Esophagus squamous epithelium (tissue), 4 donors: ENCODE results near the gene TMEM168.

Experiments
- POLR2A ChIP-seq, 4 donors: fragments of 450-650 bp; IDR thresholded peaks; one replicate each; pipeline ENCODE4 v1.6.1; 2017; ENCODE audit warnings: antibody characterized with exemption in 4 of 4, mild to moderate bottlenecking in 4 of 4, moderate library complexity in 3 of 4
- TF ChIP-seq, protein P1 (sequence below), 6 experiments: fragments of 450-650 bp in 4 of 6; fragments of 200-600 bp in 2 of 6; sonication (generic) in 2 of 6; IDR thresholded peaks; one replicate each; pipeline ENCODE4 v1.5.1; 2016 to 2019; ENCODE audit warnings: antibody characterized with exemption in 6 of 6, mild to moderate bottlenecking in 4 of 6, moderate library complexity in 4 of 6

DNA sequence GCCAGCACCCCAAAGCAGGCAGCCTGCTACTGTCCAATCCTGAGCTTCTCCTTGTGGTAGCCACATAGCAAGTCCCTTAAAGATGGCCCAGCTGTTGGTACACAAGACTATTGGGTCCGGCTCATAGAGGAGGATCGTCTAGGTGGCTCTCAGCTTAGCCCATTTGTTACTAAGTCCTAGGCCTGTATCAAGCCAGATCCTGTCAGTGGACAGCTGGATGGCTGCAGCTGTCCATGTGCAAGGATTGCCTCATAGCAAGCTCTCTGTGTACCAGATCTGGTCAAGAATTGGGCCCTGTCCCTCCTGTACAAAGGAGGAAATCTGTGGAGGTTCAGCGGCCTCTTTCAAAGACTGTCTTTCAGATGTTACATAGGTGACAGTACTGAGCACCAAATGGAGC lies 12.2 kb upstream of the TMEM168 start:
- TF ChIP-seq, protein P1, sequence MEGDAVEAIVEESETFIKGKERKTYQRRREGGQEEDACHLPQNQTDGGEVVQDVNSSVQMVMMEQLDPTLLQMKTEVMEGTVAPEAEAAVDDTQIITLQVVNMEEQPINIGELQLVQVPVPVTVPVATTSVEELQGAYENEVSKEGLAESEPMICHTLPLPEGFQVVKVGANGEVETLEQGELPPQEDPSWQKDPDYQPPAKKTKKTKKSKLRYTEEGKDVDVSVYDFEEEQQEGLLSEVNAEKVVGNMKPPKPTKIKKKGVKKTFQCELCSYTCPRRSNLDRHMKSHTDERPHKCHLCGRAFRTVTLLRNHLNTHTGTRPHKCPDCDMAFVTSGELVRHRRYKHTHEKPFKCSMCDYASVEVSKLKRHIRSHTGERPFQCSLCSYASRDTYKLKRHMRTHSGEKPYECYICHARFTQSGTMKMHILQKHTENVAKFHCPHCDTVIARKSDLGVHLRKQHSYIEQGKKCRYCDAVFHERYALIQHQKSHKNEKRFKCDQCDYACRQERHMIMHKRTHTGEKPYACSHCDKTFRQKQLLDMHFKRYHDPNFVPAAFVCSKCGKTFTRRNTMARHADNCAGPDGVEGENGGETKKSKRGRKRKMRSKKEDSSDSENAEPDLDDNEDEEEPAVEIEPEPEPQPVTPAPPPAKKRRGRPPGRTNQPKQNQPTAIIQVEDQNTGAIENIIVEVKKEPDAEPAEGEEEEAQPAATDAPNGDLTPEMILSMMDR (IDR thresholded peaks at IDR 0.05) = no peak
- no peak for TF ChIP-seq POLR2A (IDR thresholded peaks at IDR 0.05)
